Measurements from ENCODE around the gene CCNG2. TPM values are rescaled to one million over a fixed set of nuclear protein-coding genes. Genes with fewer than 3 reads are reported as not detected.

CCNG2 gene
- total and polyA plus RNA-seq, 2 of the 13 experiments (the other 11 are each of a cell fraction or from before 2014, with no cell fraction given), result 3.9 to 11.5 TPM

DNA sequence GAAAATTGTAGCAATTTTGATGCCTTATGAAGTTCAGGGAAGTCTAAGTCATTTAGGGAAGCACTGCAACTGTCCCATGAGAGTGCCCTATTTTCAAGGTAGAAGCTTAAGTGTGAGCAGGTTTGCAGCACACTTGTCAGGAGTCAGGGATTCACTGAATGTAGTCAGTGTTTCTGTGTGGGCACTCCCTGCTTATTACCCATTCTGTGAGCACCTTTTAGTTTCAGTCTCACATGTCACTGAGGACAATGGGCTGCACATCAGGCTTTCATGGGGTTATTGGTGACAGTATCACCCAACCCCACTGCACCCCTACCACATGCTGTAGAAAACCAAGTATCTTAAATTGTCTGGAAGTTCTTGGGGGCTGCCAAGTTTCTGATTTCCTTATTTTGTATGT is 2.9 kb upstream of the CCNG2 start:
- H3K9ac ChIP-seq (ENCODE audit: insufficient read depth, low read depth, low read length), result no peak overlapping the region
- in situ Hi-C loops (cut with HindIII; ENCODE audit: extremely low pct_ligation_motif_present, low pct_unique_long_range_greater_than_20kb) (no loop called here), intact Hi-C loops (cut with micrococcal nuclease; ENCODE audit: unreplicated experiment) (no loop called here)
- DNase-seq (ENCODE audit: low spot score) (no peak), FAIRE-seq (no peak), ATAC-seq (no peak)
- no peaks in the 10 kb centered on the region for H4K20me1 ChIP-seq (ENCODE audit: insufficient read depth, low read length)
- peaks cover 4% of the 10 kb centered on the region for H3K79me2 ChIP-seq (ENCODE audit: insufficient read depth, low read length)
- no peaks in the 10 kb centered on the region for H3K9me3 ChIP-seq (ENCODE audit: low read length)
- H3K4me3 ChIP-seq (replicated peaks in 1 of 3; ENCODE audit: insufficient read depth in 1 of 3, low read depth in 2 of 3, low read length in 3 of 3), result no peak overlapping the region
- no peak for TF ChIP-seq PAWR (CRISPR knock-in tag; IDR thresholded peaks at IDR 0.05; ENCODE audit: borderline replicate concordance)
- no peak for TF ChIP-seq NFKBIZ (CRISPR knock-in tag; IDR thresholded peaks at IDR 0.05)
- TF ChIP-seq, protein P1, sequence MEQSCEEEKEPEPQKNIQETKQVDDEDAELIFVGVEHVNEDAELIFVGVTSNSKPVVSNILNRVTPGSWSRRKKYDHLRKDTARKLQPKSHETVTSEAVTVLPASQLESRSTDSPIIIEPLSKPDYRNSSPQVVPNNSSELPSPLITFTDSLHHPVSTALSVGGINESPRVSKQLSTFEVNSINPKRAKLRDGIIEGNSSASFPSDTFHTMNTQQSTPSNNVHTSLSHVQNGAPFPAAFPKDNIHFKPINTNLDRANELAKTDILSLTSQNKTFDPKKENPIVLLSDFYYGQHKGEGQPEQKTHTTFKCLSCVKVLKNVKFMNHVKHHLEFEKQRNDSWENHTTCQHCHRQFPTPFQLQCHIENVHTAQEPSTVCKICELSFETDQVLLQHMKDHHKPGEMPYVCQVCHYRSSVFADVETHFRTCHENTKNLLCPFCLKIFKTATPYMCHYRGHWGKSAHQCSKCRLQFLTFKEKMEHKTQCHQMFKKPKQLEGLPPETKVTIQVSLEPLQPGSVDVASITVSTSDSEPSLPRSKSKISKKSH (CRISPR knock-in tag; IDR thresholded peaks at IDR 0.05; ENCODE audit: borderline replicate concordance), result no peak
- no peak for TF ChIP-seq RORA (CRISPR knock-in tag; IDR thresholded peaks at IDR 0.05)
- TF ChIP-seq HNRNPLL (IDR thresholded peaks at IDR 0.05; ENCODE audit: low read depth, low read length, poor library complexity, severe bottlenecking), result no peak
- no peak for TF ChIP-seq TP53 (CRISPR knock-in tag; conservative IDR thresholded peaks at IDR 0.05)
- TF ChIP-seq ZNF432 (CRISPR knock-in tag; IDR thresholded peaks at IDR 0.05; ENCODE audit: borderline replicate concordance), result no peak
- TF ChIP-seq, protein P2, sequence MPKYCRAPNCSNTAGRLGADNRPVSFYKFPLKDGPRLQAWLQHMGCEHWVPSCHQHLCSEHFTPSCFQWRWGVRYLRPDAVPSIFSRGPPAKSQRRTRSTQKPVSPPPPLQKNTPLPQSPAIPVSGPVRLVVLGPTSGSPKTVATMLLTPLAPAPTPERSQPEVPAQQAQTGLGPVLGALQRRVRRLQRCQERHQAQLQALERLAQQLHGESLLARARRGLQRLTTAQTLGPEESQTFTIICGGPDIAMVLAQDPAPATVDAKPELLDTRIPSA (CRISPR knock-in tag; IDR thresholded peaks at IDR 0.05; ENCODE audit: borderline replicate concordance), result no peak
- no peak for TF ChIP-seq GPN1 (CRISPR knock-in tag; IDR thresholded peaks at IDR 0.05; ENCODE audit: borderline replicate concordance)
- TF ChIP-seq PCBP1 (IDR thresholded peaks at IDR 0.05; ENCODE audit: borderline replicate concordance, low read depth, low read length), result no peak
- H3K4me1 ChIP-seq (ENCODE audit: insufficient read depth, low read length), result peaks cover 19% of the 10 kb centered on the region
- 0 out of 5 replicates have a peak, but pooled peaks cover 0 to 1% of the 10 kb centered on the region in 2 experiments for H3K36me3 ChIP-seq (replicated peaks in 1 of 2; ENCODE audit: control insufficient read depth in 1 of 2, insufficient read depth in 2 of 2, low read length in 2 of 2)
- ChIA-PET CTCF (ENCODE audit: low intra/inter-chr PET ratio, low total read pairs) (no interaction called here), POLR2A (no interaction called here)
- peaks cover 0 to 6% of the 10 kb centered on the region in 2 experiments; a peak in 1 of 5 replicates for H3K27me3 ChIP-seq (ENCODE audit: control insufficient read depth in 1 of 2, insufficient read depth in 2 of 2, low read length in 2 of 2)
- no peak overlapping the region for H2AFZ ChIP-seq (ENCODE audit: low read length)
- BruUV-seq (replicated peaks), result no TSS peak
- no peak overlapping the region for H3K4me2 ChIP-seq (ENCODE audit: low read depth, low read length)
- no peak overlapping the region for H3K27ac ChIP-seq (ENCODE audit: extremely low read length, insufficient read depth, low read length)

Measured in HepG2 (cell line).